Chondrocyte (in vitro differentiated cells): ENCODE results near the gene NOTCH2. TPM values are rescaled to one million over a fixed set of nuclear protein-coding genes. Genes with fewer than 3 reads are reported as not detected.
A peak's percentile ranks its signal among the peaks of the same experiment; 100 is the strongest.
"Not testable (repeated sequence)": the region's sequence is repeated elsewhere in the genome, so short reads cannot be mapped to it uniquely, and the experiment has no call there.

Experiments
- DNase-seq: peaks from one replicate; pipeline ENCODE4 v3.0.0; 2021; ENCODE audit warnings: mixed read lengths, low spot score
- H3K27ac Mint-ChIP-seq: one replicate; pipeline ENCODE4 v1.8.0; 2021; ENCODE audit warnings: mild to moderate bottlenecking, moderate library complexity, mixed read lengths; ENCODE audit not compliant: unreplicated experiment
- H3K27me3 Mint-ChIP-seq: 2 replicates; pipeline ENCODE4 v1.8.0; 2021; ENCODE audit warnings: low read depth, mixed read lengths
- H3K36me3 Mint-ChIP-seq: 2 replicates; pipeline ENCODE4 v1.8.0; 2021; ENCODE audit warnings: low read depth, mixed read lengths
- H3K4me1 Mint-ChIP-seq: 2 replicates; pipeline ENCODE4 v1.8.0; 2021; ENCODE audit warnings: low read depth, mild to moderate bottlenecking, mixed read lengths
- H3K4me3 Mint-ChIP-seq: one replicate; pipeline ENCODE4 v1.8.0; 2021; ENCODE audit warnings: mild to moderate bottlenecking, moderate library complexity, mixed read lengths; ENCODE audit not compliant: unreplicated experiment
- H3K9me3 Mint-ChIP-seq: 2 replicates; pipeline ENCODE4 v1.8.0; 2021; ENCODE audit warnings: low read depth, mixed read lengths
- total RNA-seq: library from RNA; stranded (reverse); gene quantifications from 3 replicates; pipeline ENCODE4 v1.2.1, GENCODE V29; 2021
- TF ChIP-seq, protein P1 (sequence below): fragments of 200-600 bp; sonication (generic); IDR thresholded peaks from 2 replicates; pipeline ENCODE4 v1.5.0; 2021; ENCODE audit warnings: antibody characterized with exemption, mild to moderate bottlenecking, moderate library complexity

The NOTCH2 gene
- total RNA-seq, 1 donor from 2014 or later, result 195 TPM

DNA sequence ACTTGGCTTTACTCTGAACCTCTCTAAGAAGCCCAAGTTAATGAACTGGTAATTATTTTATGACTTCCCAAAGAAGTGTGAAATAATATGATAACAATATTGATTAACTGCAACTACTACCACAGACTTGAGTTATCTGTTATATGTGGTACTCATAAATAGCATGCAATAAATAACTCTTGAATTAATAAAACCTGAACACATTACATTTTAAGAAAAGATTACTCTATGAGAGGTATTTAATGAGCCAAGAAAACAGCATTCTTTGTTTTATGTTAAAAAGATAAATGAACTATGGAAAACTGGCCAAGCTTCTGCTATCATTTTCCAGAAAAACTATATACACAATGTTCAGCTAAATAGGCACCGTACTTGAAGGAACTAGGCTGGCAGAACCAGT lies 45.7 kb downstream of the NOTCH2 start:
- H3K36me3 Mint-ChIP-seq, H3K27ac Mint-ChIP-seq, H3K9me3 Mint-ChIP-seq, H3K4me3 Mint-ChIP-seq, H3K27me3 Mint-ChIP-seq, H3K4me1 Mint-ChIP-seq, DNase-seq: not testable (repeated sequence)

DNA sequence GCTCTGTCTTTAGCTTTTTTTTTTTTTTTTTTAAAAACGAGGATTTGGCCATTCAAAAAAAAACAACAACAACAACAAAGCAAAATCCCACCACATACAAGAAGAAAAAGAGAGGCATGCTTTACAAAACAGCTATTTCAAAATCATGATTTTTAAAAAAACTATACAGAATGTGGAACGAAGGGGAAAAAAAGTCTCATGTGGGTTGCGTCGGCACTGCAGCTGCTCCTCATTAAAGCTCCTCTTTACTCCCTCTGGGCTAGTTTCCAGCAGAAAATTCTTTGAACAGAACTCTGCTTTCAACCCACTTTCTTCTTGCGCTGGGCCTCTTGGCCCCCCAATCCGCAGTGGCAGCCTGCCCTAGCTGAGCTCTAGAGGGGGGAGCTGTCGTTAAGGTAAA lies 54.5 kb downstream of the NOTCH2 start:
- DNase-seq, H3K27me3 Mint-ChIP-seq, H3K9me3 Mint-ChIP-seq, H3K36me3 Mint-ChIP-seq, H3K4me1 Mint-ChIP-seq: not testable (repeated sequence)
- Mint-ChIP-seq H3K27ac (peak overlapping the region; percentile 89), H3K4me3 (peak overlapping the region; percentile 60)

DNA sequence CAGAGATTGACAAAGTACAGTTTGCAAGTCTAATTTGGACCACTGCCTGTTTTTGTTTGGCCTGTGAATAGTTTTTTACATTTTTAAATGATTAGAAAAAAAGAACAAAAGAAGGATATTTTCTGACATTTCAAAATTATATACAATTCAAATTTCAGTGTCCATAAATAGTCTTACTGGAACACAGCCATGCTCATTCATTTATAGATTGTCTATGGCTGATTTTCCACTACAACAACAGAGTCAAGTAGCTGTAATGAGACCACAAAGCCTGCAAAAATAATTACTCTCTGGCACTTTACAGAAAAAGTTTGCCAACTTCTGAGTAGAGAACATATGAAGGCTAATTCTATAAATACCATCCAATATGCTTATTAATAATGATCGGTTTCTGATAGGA lies 61.1 kb downstream of the NOTCH2 start:
- H3K9me3 Mint-ChIP-seq, H3K36me3 Mint-ChIP-seq, H3K27me3 Mint-ChIP-seq, DNase-seq, H3K4me3 Mint-ChIP-seq, H3K27ac Mint-ChIP-seq, H3K4me1 Mint-ChIP-seq: not testable (repeated sequence)

DNA sequence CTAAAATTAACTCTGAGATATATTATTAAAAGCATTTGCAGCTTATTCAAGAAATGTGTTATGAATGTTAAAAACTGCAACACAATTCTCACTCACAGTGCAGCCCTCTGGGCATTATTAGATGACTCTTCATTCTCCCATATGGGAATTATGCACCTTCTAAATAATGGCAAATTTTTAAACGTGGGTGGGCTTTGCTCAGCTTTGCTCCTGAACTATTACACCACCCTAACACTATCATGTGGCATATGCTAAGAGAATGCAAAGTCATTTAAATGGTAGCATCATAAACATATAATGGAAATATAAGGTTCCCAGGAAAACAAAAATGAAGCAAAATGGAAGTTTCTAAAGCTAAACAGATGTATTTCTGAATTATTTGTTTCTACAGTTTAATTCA lies 61.6 kb downstream of the NOTCH2 start:
- H3K4me3 Mint-ChIP-seq, H3K27ac Mint-ChIP-seq, DNase-seq, H3K36me3 Mint-ChIP-seq, H3K9me3 Mint-ChIP-seq, H3K4me1 Mint-ChIP-seq, H3K27me3 Mint-ChIP-seq: not testable (repeated sequence)

DNA sequence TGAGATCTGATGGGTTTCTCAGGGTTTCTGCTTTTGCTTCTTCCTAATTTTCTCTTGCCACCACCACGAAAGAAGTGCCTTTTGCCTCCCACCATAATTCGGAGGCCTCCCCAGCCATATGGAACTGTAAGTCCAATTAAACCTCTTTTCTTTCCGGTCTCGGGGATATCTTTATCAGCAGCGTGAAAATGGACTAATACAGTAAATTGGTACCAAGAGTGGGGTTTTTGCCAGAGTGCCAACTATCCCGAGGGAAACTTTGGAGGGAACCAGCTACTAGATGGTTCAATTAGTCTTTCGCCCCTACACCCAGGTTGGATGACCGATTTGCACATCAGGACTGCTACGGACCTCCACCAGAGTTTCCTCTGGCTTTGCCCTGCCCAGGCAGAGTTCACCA lies 68.4 kb downstream of the NOTCH2 start:
- not testable (repeated sequence) for H3K27ac Mint-ChIP-seq, H3K4me1 Mint-ChIP-seq, DNase-seq, H3K36me3 Mint-ChIP-seq, H3K27me3 Mint-ChIP-seq, H3K4me3 Mint-ChIP-seq, H3K9me3 Mint-ChIP-seq

- peak overlapping the region; percentile 61 for H3K27ac Mint-ChIP-seq
- not testable (repeated sequence) for H3K4me3 Mint-ChIP-seq, DNase-seq, H3K36me3 Mint-ChIP-seq, H3K9me3 Mint-ChIP-seq, H3K4me1 Mint-ChIP-seq, H3K27me3 Mint-ChIP-seq
Observed at GRCh38 chr1:119996731-119997312, 72.6 kb downstream of the NOTCH2 start.

- H3K9me3 Mint-ChIP-seq, H3K27me3 Mint-ChIP-seq, H3K27ac Mint-ChIP-seq, DNase-seq, H3K4me3 Mint-ChIP-seq, H3K36me3 Mint-ChIP-seq, H3K4me1 Mint-ChIP-seq: not testable (repeated sequence)
Observed at GRCh38 chr1:119995975-119996374, 73.5 kb downstream of the NOTCH2 start.

GRCh38 chr1:119988306-119989062 lies 81.0 kb downstream of the NOTCH2 start:
- DNase-seq, result no peak
- TF ChIP-seq, protein P1, sequence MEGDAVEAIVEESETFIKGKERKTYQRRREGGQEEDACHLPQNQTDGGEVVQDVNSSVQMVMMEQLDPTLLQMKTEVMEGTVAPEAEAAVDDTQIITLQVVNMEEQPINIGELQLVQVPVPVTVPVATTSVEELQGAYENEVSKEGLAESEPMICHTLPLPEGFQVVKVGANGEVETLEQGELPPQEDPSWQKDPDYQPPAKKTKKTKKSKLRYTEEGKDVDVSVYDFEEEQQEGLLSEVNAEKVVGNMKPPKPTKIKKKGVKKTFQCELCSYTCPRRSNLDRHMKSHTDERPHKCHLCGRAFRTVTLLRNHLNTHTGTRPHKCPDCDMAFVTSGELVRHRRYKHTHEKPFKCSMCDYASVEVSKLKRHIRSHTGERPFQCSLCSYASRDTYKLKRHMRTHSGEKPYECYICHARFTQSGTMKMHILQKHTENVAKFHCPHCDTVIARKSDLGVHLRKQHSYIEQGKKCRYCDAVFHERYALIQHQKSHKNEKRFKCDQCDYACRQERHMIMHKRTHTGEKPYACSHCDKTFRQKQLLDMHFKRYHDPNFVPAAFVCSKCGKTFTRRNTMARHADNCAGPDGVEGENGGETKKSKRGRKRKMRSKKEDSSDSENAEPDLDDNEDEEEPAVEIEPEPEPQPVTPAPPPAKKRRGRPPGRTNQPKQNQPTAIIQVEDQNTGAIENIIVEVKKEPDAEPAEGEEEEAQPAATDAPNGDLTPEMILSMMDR, result no peak
- Mint-ChIP-seq H3K4me1 (peaks cover 49% of the 10 kb centered on the region), H3K27ac (peak overlapping the region; percentile 90), H3K4me3 (no peak overlapping the region), H3K27me3 (no peaks in the 10 kb centered on the region), H3K36me3 (peaks cover 5% of the 10 kb centered on the region), H3K9me3 (peaks cover 4% of the 10 kb centered on the region)

DNA sequence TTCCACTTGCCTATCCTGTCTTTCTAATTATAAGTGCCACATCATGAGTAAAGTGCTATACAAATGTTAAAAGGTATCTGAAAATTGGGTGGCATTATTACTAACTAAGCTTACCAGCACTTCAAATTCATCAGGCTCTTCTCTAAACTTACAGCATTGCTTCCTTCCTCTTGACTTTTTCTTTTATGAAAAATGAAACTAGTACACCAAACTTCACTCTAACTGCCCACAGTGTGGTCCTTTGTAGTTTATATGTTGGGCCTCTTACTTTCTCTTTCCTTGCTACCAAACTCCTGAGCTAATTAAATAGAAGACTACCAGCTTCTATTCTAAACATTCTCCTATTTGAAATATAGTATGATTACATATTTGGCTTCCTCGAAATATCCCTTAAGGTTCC lies 81.8 kb downstream of the NOTCH2 start:
- no peak for DNase-seq
- no peak overlapping the region for H3K4me3 Mint-ChIP-seq
- no peaks in the 10 kb centered on the region for H3K27me3 Mint-ChIP-seq
- H3K9me3 Mint-ChIP-seq, result peaks cover 4% of the 10 kb centered on the region
- peak overlapping the region; percentile 90 for H3K27ac Mint-ChIP-seq
- H3K36me3 Mint-ChIP-seq, result peaks cover 5% of the 10 kb centered on the region
- TF ChIP-seq, protein P1, result no peak
- peaks cover 49% of the 10 kb centered on the region for H3K4me1 Mint-ChIP-seq
